Measurements from ENCODE around the gene SHOX.
"Not testable (repeated sequence)": the region's sequence is repeated elsewhere in the genome, so short reads cannot be mapped to it uniquely, and the experiment has no call there.

The SHOX gene

GRCh38 chrX:630612-631496 is at the start of gene SHOX:
TSS of gene SHOX (plus strand) at chrX:630791. CDS start at chrX:630898, 107 bp downstream.
- no peak for FAIRE-seq

GRCh38 chrX:581066-581465 is 49.5 kb upstream of the SHOX start:
- no peak for FAIRE-seq

- FAIRE-seq: no peak
These were observed 48.8 kb upstream of the SHOX start for GRCh38 chrX:581720-582298.

- FAIRE-seq: no peak
These were observed 46.0 kb upstream of the SHOX start for GRCh38 chrX:584572-584971.

- no peak for FAIRE-seq
These were observed 45.3 kb upstream of the SHOX start for GRCh38 chrX:585115-585808.

- no peak for FAIRE-seq
These were observed 44.2 kb upstream of the SHOX start for GRCh38 chrX:586351-586750.

- FAIRE-seq: not testable (repeated sequence)
These were observed 41.3 kb upstream of the SHOX start for GRCh38 chrX:589261-589660.

GRCh38 chrX:590693-591404 is 39.7 kb upstream of the SHOX start:
- no peak for FAIRE-seq

- no peak for FAIRE-seq
These were observed 30.5 kb upstream of the SHOX start for GRCh38 chrX:599837-600715.

GRCh38 chrX:603029-603428 is 27.6 kb upstream of the SHOX start:
- FAIRE-seq: not testable (repeated sequence)

- FAIRE-seq: not testable (repeated sequence)
These were observed 26.0 kb upstream of the SHOX start for GRCh38 chrX:604616-605015.

GRCh38 chrX:608088-608487 is 22.5 kb upstream of the SHOX start:
- not testable (repeated sequence) for FAIRE-seq

GRCh38 chrX:614136-614535 is 16.5 kb upstream of the SHOX start:
- no peak for FAIRE-seq

GRCh38 chrX:617401-617800 is 13.2 kb upstream of the SHOX start:
- FAIRE-seq: no peak

GRCh38 chrX:617891-618290 is 12.7 kb upstream of the SHOX start:
- no peak for FAIRE-seq

GRCh38 chrX:618304-618703 is 12.3 kb upstream of the SHOX start:
- FAIRE-seq: not testable (repeated sequence)

- FAIRE-seq: no peak
These were observed 11.7 kb upstream of the SHOX start for GRCh38 chrX:618761-619450.

- no peak for FAIRE-seq
These were observed 11.2 kb upstream of the SHOX start for GRCh38 chrX:619451-619811.

- FAIRE-seq: no peak
These were observed 10.6 kb upstream of the SHOX start for GRCh38 chrX:619812-620531.

- no peak for FAIRE-seq
These were observed 8.7 kb upstream of the SHOX start for GRCh38 chrX:621705-622503.
